Measurements from ENCODE around the gene PADI3. TPM values are rescaled to one million over a fixed set of nuclear protein-coding genes. Genes with fewer than 3 reads are reported as not detected.

PADI3 gene
- total and polyA plus RNA-seq, 9 of the 15 experiments (the other 6 are each of a cell fraction or from before 2014, with no cell fraction given): not detected

DNA sequence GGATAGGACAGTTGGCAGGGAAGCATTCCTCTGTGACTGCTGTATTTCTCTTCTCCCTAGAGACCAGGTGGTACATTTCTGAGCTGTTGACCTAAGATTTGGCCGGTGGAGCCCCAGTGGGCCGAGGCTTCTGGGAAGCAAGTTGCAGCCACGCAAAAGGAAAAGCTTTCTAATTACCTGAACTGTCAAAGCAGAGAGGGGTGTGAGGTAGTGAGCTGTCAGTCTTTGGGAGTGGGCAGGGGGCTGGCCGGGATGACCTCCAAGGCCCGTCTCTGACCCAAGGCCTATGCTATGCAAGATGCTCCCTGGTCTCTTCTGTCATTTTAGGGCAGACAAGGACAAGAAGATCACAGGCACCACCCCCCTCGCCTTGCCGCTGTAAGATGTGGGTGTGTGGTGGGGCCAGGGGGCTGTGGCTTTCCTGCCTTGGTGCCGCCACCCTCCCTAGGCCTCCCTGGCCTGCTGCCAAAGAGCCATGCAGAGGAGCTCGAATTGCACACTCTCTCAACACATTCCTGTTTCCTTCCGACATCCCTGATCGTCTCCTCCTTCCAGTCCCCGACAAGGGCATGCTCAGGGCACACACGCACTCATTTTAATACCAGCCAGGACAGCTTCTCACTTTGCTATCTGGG is 36.3 kb upstream of the PADI3 start (continued):
- TF ChIP-seq, protein P1, sequence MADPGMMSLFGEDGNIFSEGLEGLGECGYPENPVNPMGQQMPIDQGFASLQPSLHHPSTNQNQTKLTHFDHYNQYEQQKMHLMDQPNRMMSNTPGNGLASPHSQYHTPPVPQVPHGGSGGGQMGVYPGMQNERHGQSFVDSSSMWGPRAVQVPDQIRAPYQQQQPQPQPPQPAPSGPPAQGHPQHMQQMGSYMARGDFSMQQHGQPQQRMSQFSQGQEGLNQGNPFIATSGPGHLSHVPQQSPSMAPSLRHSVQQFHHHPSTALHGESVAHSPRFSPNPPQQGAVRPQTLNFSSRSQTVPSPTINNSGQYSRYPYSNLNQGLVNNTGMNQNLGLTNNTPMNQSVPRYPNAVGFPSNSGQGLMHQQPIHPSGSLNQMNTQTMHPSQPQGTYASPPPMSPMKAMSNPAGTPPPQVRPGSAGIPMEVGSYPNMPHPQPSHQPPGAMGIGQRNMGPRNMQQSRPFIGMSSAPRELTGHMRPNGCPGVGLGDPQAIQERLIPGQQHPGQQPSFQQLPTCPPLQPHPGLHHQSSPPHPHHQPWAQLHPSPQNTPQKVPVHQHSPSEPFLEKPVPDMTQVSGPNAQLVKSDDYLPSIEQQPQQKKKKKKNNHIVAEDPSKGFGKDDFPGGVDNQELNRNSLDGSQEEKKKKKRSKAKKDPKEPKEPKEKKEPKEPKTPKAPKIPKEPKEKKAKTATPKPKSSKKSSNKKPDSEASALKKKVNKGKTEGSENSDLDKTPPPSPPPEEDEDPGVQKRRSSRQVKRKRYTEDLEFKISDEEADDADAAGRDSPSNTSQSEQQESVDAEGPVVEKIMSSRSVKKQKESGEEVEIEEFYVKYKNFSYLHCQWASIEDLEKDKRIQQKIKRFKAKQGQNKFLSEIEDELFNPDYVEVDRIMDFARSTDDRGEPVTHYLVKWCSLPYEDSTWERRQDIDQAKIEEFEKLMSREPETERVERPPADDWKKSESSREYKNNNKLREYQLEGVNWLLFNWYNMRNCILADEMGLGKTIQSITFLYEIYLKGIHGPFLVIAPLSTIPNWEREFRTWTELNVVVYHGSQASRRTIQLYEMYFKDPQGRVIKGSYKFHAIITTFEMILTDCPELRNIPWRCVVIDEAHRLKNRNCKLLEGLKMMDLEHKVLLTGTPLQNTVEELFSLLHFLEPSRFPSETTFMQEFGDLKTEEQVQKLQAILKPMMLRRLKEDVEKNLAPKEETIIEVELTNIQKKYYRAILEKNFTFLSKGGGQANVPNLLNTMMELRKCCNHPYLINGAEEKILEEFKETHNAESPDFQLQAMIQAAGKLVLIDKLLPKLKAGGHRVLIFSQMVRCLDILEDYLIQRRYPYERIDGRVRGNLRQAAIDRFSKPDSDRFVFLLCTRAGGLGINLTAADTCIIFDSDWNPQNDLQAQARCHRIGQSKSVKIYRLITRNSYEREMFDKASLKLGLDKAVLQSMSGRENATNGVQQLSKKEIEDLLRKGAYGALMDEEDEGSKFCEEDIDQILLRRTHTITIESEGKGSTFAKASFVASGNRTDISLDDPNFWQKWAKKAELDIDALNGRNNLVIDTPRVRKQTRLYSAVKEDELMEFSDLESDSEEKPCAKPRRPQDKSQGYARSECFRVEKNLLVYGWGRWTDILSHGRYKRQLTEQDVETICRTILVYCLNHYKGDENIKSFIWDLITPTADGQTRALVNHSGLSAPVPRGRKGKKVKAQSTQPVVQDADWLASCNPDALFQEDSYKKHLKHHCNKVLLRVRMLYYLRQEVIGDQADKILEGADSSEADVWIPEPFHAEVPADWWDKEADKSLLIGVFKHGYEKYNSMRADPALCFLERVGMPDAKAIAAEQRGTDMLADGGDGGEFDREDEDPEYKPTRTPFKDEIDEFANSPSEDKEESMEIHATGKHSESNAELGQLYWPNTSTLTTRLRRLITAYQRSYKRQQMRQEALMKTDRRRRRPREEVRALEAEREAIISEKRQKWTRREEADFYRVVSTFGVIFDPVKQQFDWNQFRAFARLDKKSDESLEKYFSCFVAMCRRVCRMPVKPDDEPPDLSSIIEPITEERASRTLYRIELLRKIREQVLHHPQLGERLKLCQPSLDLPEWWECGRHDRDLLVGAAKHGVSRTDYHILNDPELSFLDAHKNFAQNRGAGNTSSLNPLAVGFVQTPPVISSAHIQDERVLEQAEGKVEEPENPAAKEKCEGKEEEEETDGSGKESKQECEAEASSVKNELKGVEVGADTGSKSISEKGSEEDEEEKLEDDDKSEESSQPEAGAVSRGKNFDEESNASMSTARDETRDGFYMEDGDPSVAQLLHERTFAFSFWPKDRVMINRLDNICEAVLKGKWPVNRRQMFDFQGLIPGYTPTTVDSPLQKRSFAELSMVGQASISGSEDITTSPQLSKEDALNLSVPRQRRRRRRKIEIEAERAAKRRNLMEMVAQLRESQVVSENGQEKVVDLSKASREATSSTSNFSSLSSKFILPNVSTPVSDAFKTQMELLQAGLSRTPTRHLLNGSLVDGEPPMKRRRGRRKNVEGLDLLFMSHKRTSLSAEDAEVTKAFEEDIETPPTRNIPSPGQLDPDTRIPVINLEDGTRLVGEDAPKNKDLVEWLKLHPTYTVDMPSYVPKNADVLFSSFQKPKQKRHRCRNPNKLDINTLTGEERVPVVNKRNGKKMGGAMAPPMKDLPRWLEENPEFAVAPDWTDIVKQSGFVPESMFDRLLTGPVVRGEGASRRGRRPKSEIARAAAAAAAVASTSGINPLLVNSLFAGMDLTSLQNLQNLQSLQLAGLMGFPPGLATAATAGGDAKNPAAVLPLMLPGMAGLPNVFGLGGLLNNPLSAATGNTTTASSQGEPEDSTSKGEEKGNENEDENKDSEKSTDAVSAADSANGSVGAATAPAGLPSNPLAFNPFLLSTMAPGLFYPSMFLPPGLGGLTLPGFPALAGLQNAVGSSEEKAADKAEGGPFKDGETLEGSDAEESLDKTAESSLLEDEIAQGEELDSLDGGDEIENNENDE (IDR thresholded peaks at IDR 0.05; ENCODE audit: low read depth, low read length): no peak
- TF ChIP-seq ZNF318 (IDR thresholded peaks at IDR 0.05; ENCODE audit: borderline replicate concordance in 1 of 2, low read depth in 1 of 2): no peak
- TF ChIP-seq MNT (conservative IDR thresholded peaks at IDR 0.05): no peak
- no peak for TF ChIP-seq ZNF830 (CRISPR knock-in tag; IDR thresholded peaks at IDR 0.05)
- no peak for TF ChIP-seq SMARCA4 (IDR thresholded peaks at IDR 0.05)
